ENCODE data around the gene DNAJC9. TPM values are rescaled to one million over a fixed set of nuclear protein-coding genes. Genes with fewer than 3 reads are reported as not detected.

Gene DNAJC9
- total RNA-seq, 1 donor from 2014 or later: 46.8 TPM

- Mint-ChIP-seq H3K36me3 (ENCODE audit: insufficient read depth) (peaks cover 34% of the 10 kb centered on the region), H3K9me3 (ENCODE audit: low read depth) (no peaks in the 10 kb centered on the region), H3K4me1 (ENCODE audit: low read depth) (peaks cover 2% of the 10 kb centered on the region), H3K27ac (no peak overlapping the region), H3K27me3 (no peaks in the 10 kb centered on the region), H3K4me3 (ENCODE audit: low read depth) (no peak overlapping the region)
- TF ChIP-seq CTCF (IDR thresholded peaks at IDR 0.05; ENCODE audit: unreplicated experiment): no peak
- no peak for DNase-seq (ENCODE audit: low spot score, unreplicated experiment)
Measured at GRCh38 chr10:73215749-73216148, 31.3 kb downstream of the DNAJC9 start.

DNA sequence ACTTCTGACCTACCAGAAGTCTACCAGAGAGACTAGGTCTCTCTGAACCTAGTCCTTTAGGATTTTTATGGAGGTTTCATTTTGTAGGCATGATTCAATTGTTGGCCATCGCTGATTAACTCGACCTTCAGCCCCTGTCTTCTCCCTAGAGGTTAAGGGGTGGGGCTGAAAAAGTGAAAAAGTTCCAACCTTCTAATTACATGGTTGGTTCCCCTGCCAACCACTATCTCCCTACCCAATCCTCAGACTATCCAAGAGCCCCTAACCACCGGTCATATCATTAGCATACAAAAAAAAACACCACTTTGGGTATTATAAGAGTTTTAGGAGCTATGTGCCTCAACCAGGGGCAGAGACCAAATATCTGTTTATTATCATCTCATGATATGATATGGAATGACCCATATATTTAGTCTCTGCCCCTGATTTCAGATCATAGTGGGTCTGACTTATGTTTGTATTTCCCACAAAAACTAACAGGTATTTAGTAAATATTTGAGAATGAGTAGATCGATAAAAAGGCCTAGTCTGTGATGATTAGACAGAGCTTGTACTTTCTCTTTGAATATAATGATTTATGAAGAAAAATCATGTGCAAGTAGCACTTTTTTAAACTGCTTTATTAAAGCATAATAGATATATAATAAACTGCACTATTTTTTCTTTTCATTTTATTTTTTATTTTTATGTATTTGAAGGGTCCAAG is 35.8 kb downstream of the DNAJC9 start:
- TF ChIP-seq CTCF (IDR thresholded peaks at IDR 0.05; ENCODE audit: unreplicated experiment): no peak
- peaks cover 2% of the 10 kb centered on the region for H3K4me1 Mint-ChIP-seq (ENCODE audit: low read depth)
- no peak for DNase-seq (ENCODE audit: low spot score, unreplicated experiment)
- H3K36me3 Mint-ChIP-seq (ENCODE audit: insufficient read depth): peaks cover 22% of the 10 kb centered on the region
- H3K27ac Mint-ChIP-seq: peak overlapping the region; percentile 69
- no peaks in the 10 kb centered on the region for H3K9me3 Mint-ChIP-seq (ENCODE audit: low read depth)
- no peaks in the 10 kb centered on the region for H3K27me3 Mint-ChIP-seq
- H3K4me3 Mint-ChIP-seq (ENCODE audit: low read depth): no peak overlapping the region

- Mint-ChIP-seq H3K27ac (peak overlapping the region; percentile 69), H3K4me3 (ENCODE audit: low read depth) (no peak overlapping the region), H3K36me3 (ENCODE audit: insufficient read depth) (peaks cover 26% of the 10 kb centered on the region), H3K4me1 (ENCODE audit: low read depth) (peaks cover 2% of the 10 kb centered on the region), H3K27me3 (no peaks in the 10 kb centered on the region), H3K9me3 (ENCODE audit: low read depth) (peaks cover 7% of the 10 kb centered on the region)
- no peak for DNase-seq (ENCODE audit: low spot score, unreplicated experiment)
- TF ChIP-seq CTCF (IDR thresholded peaks at IDR 0.05; ENCODE audit: unreplicated experiment): no peak
Measured at GRCh38 chr10:73210395-73211105, 36.5 kb downstream of the DNAJC9 start.

- Mint-ChIP-seq H3K36me3 (ENCODE audit: insufficient read depth) (peaks cover 31% of the 10 kb centered on the region), H3K27me3 (no peaks in the 10 kb centered on the region), H3K4me3 (ENCODE audit: low read depth) (no peak overlapping the region), H3K9me3 (ENCODE audit: low read depth) (peaks cover 7% of the 10 kb centered on the region), H3K27ac (no peak overlapping the region), H3K4me1 (ENCODE audit: low read depth) (peaks cover 2% of the 10 kb centered on the region)
- no peak for DNase-seq (ENCODE audit: low spot score, unreplicated experiment)
- no peak for TF ChIP-seq CTCF (IDR thresholded peaks at IDR 0.05; ENCODE audit: unreplicated experiment)
Measured at GRCh38 chr10:73209705-73210104, 37.4 kb downstream of the DNAJC9 start.

- H3K36me3 Mint-ChIP-seq (ENCODE audit: insufficient read depth): peaks cover 26% of the 10 kb centered on the region
- H3K27ac Mint-ChIP-seq: no peak overlapping the region
- H3K4me1 Mint-ChIP-seq (ENCODE audit: low read depth): peaks cover 2% of the 10 kb centered on the region
- TF ChIP-seq CTCF (IDR thresholded peaks at IDR 0.05; ENCODE audit: unreplicated experiment): no peak
- no peak for DNase-seq (ENCODE audit: low spot score, unreplicated experiment)
- H3K4me3 Mint-ChIP-seq (ENCODE audit: low read depth): no peak overlapping the region
- peaks cover 7% of the 10 kb centered on the region for H3K9me3 Mint-ChIP-seq (ENCODE audit: low read depth)
- no peaks in the 10 kb centered on the region for H3K27me3 Mint-ChIP-seq
Measured at GRCh38 chr10:73207883-73208282, 39.2 kb downstream of the DNAJC9 start.
